ENCODE measurements around the gene MOG. TPM values are rescaled to one million over a fixed set of nuclear protein-coding genes. Genes with fewer than 3 reads are reported as not detected.

The MOG gene
- total RNA-seq = under 1 TPM in 1 of 2 donors, not detected in 1; 0.69 TPM
- long read RNA-seq, donor 1 = 0 reads
- long read RNA-seq, donor 2 = 0 reads

- intact Hi-C loops (cut with DNase I) = no loop called here
- no peak for DNase-seq (ENCODE audit: low spot score)
Observed at GRCh38 chr6:29656798-29657197, at the start of gene MOG. Gene MOG, plus strand, starts transcription at chr6:29657092. Its CDS starts 118 bp downstream, at chr6:29657210.

DNA sequence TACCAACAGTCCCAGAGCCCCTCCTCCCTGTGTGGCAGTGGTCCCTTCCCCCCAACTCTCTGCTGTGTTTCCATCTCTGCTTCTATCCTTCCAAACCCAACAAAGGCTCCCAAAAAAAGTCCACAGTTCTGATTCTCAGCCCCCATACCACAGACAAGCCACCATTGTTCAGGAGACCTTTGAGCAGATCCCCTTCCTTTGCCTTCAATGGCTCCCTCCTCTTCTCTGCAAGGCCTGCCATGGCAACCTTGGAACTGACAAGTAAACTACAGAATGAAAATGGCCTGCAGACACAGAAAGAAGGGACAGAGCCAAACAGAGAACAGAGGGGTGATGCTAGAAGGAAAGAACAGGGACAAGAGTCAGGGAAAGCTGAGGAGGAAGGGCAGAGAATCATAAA lies 48.8 kb upstream of the MOG start:
- intact Hi-C loops (cut with DNase I) = no loop called here
- DNase-seq (ENCODE audit: low spot score) = no peak

GRCh38 chr6:29610540-29610939 lies 46.4 kb upstream of the MOG start:
- intact Hi-C loops (cut with DNase I) = no loop called here
- no peak for DNase-seq (ENCODE audit: low spot score)

DNA sequence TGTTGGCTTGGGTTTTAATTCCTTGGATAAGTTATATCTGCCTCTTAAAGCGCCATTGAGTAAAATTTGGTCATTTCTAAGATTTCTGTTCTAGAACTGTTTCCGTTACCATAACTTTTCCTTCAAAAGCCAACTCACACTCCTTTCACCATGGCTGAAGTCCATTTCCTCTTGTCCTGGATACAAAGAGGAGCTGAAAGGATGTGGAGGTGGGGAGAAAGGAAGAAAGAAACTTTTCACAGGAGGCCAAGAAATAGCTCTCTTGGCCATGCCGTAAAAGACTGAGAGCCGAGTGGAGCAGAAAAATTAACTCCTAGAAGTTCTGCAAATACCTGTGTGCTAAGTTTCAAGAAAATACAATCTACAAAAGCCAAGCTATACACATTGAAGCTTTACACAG lies 45.5 kb upstream of the MOG start:
- intact Hi-C loops (cut with DNase I) = no loop called here
- no peak for DNase-seq (ENCODE audit: low spot score)

- intact Hi-C loops (cut with DNase I) = no loop called here
- DNase-seq (ENCODE audit: low spot score) = no peak
Observed at GRCh38 chr6:29617782-29618554, 38.9 kb upstream of the MOG start.

- intact Hi-C loops (cut with DNase I) = no loop called here
- DNase-seq (ENCODE audit: low spot score) = no peak
Observed at GRCh38 chr6:29619578-29620160, 37.2 kb upstream of the MOG start.

- intact Hi-C loops (cut with DNase I) = no loop called here
- DNase-seq (ENCODE audit: low spot score) = no peak
Observed at GRCh38 chr6:29620630-29621029, 36.3 kb upstream of the MOG start.

- DNase-seq (ENCODE audit: low spot score) = no peak
- intact Hi-C loops (cut with DNase I) = no loop called here
Observed at GRCh38 chr6:29624520-29624961, 32.4 kb upstream of the MOG start.

DNA sequence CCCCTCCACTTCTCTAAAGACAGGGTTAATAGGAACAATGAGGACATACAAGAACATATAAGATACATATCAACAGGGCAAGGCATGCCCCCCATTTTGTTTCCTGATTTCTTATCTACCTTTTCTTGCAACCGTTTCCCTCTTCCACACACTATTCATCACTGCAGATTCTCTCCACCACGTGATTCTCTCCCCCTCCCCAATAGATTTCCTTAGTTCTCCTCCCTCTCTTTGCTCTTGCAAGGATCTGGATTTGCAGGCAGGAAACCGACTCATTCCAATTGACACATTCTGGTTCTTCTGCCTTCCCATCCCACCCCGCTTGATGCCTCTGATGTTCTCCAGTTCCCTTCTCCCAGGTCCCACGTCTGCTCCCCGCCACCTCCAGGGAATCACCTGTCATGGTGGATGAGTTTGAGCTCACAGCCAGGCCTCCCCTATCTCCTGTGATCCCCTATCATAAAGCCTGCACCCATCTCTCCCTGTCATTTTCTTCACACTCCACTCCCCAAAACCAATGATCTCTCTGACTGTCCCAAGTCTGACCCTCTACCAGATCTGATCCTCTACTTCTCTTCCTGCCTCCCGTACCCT lies 31.5 kb upstream of the MOG start:
- DNase-seq (ENCODE audit: low spot score) = no peak
- intact Hi-C loops (cut with DNase I) = no loop called here

DNA sequence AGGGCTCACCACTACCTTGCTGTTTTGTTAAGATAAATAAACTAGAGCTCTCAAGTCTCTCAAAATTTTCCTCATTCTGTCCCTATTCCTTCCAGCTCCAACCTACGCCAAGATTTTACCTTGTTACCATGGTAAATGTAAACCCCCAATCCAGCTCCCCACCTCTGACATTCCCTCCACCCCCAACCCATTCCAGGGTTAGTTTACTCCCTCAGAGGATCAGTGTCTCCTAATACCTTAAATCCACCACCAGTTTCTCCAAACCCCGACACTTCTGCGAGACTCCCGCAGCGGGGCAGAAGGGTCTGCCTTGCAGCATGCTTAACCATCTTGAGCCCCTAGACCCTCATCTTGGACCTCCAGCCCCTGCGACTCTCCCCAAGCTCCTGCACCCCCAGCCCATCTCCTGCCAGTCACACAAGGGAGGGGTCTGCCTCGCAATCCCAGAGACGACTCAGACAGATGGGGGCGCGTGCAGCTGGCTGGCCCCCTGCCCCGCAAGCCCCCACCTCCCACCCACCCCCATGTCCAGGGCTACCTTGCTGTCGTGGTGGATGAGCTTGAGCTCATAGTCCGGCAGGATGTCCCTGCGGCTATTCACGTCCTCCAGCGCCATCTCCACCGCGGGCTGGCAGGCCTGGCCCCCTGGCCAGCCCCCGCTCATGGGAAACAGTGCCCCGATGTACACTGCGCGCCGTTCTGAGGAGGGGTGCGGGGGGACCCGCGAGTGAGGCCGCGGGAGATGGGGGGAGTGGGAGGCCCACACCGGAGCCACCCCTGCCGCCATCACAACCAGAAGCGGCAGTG lies 29.7 kb upstream of the MOG start:
- no peak for DNase-seq (ENCODE audit: low spot score)
- intact Hi-C loops (cut with DNase I) = no loop called here

- DNase-seq (ENCODE audit: low spot score) = peak; percentile 88
- intact Hi-C loops (cut with DNase I) = no loop called here
Observed at GRCh38 chr6:29627755-29628418, 29.0 kb upstream of the MOG start.

GRCh38 chr6:29628419-29629281 lies 28.2 kb upstream of the MOG start:
- intact Hi-C loops (cut with DNase I) = no loop called here
- peak; percentile 90 for DNase-seq (ENCODE audit: low spot score)

DNA sequence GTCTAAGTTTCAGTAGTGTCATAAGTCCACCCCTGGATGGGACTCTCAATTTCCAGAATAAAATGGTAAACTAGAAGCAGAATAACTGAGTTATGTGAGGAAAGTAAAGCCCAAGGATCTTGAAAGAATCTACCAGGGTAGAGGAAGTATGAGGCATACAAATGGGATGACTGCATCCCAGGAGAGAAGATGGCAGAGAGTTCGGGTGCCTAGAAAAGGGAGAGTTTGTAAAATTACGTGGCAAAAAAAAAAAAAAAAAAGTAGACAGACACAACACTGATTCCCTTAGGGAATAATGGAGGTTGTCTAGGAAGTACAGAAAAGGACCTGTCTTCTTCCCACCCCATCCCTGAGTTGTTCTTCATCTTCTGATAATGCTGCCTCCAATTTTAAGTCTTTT lies 27.3 kb upstream of the MOG start:
- intact Hi-C loops (cut with DNase I) = no loop called here
- DNase-seq (ENCODE audit: low spot score) = no peak

- DNase-seq (ENCODE audit: low spot score) = no peak
- intact Hi-C loops (cut with DNase I) = no loop called here
Observed at GRCh38 chr6:29630315-29630714, 26.6 kb upstream of the MOG start.

- intact Hi-C loops (cut with DNase I) = no loop called here
- no peak for DNase-seq (ENCODE audit: low spot score)
Observed at GRCh38 chr6:29631209-29631810, 25.6 kb upstream of the MOG start.

DNA sequence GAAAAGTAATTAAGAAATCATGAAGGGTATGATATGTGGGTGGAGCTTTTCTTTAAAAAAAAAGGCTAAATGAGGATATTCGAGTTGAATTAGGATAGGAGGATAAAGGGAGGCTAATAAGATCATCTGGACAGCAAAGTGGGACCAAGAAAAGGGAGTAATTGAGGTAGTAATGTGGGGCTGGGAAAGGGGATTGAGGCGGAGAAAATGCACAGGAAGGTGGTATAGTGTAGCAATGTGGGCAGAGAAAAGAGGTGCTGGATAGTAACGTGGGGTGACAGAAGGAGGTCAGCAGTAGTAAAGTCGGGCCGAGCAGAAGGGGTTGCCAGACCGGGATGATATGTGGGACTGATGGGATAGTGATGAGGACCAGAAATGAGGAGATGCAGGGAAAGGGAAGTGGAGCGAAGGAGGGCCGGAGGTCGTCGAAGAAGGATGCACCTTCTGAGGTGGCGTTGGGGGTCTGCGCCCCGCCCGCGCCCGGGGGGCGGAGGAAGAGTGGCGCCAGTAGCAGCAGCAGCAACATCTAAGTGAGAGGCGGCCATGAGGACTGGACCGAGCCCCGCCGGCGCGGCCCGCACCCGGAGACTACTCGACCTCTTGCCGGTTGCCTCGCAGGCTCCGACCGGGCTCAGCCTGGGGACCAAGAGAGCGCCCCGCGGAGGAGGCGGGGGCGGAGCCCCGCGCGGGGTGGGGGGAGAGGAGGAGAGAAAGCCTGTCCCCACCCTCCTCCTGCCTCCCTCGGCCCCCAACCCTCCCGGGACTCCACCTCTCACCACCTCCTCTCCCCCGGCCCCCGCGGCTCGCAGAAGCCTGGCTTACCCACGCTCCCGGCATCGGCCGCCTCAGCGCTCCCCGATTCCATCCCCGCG lies 24.8 kb upstream of the MOG start:
- peak; percentile 89 for DNase-seq (ENCODE audit: low spot score)
- intact Hi-C loops (cut with DNase I) = no loop called here
